HG02610 (cell line): Measurements from ENCODE around the gene GOLGA8T.
"Not testable (repeated sequence)": the region's sequence is repeated elsewhere in the genome, so short reads cannot be mapped to it uniquely, and the experiment has no call there.

Experiments
- ATAC-seq: cut with Tn5 transposase; IDR thresholded peaks from one replicate; pipeline ENCODE4 v1.9.1; 2021; ENCODE audit warnings: mild to moderate bottlenecking, moderate library complexity; ENCODE audit not compliant: unreplicated experiment

The GOLGA8T gene

DNA sequence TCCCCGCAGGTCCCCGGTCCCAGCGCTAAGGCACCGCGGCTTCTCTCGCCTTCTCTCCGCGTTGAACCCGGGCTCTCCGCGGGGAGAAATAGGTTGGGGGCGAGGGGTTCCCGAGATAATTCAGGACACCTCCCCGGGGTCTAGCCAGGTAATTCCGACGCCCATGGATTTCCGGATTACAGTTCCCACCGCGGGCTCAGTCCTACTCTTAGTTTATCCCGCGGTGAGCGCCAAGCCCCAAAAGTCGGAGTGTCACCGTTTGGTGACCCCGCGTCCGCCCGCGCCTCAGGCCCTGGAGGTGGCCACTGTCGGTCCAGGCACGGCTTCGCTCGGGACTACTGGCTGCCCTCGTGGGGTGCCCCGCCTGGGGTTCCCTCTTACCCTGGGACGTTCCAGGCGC lies 56.8 kb downstream of the GOLGA8T start:
- ATAC-seq = not testable (repeated sequence)

DNA sequence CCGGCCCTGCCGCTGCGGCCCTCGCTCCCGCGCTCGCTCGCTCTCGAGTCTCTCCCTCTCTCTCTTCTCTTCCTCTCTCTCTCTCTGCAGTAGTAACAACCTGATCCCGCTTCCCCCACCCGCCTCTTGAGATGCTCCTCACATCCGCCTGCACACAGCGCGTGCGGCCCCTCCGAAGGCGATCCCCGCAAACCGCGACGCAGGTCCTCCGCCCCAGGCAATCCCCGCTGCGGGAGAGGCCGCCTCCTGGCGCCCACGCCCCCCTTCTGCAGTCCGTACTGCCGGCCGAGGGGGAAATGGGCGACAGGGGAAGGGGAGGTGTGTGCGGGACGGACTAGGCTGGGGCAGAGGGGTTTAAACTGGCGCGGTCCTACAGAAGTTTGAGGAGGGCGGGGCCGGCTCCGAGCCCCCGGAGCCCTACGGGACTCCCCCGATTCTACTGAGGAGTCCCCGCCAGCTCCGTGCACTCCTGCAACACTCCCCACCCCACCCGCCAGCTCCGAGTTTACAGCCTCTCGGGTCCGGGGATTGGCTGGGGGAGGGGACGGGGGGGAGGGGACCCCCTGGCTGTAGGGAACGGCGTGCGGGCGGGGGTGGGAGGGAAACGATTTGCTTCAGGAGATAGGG lies 57.4 kb downstream of the GOLGA8T start:
- not testable (repeated sequence) for ATAC-seq

DNA sequence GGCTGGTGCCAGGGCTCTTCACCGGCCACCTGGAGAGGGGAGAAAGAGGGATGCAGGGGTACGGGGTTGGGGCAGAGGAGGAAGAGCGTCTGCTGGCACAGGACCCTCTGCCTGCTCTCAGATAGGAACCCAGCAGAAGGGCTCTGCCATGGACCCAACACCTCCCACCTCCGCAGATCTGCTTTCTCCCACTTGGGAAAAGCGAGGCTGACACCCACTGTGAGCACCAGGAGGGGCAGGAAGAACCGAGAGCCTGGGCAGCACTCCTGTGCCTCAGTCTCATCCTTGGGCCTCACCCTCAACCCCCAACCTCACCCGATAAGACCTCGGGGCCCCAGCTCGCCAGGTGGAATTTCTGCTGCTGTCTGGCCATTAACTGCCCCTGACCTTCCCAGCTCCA lies 58.0 kb downstream of the GOLGA8T start:
- not testable (repeated sequence) for ATAC-seq
